HFF-Myc (cell line): ENCODE results near the gene PCDH15.

Experiments used
- DNase-seq: peaks from one replicate; pipeline ENCODE4 v3.0.0-alpha.2; 2011; ENCODE audit warnings: low read depth; ENCODE audit errors: extremely low read depth
- H3K4me3 ChIP-seq: replicated peaks from 2 replicates; pipeline ENCODE4 v1.5.1; 2011; ENCODE audit warnings: low read depth, mild to moderate bottlenecking, control low read depth, low read length
- CTCF ChIP-seq: IDR thresholded peaks from 2 replicates; pipeline ENCODE4 v1.5.1; 2012; ENCODE audit warnings: mild to moderate bottlenecking, low read depth, low read length, control low read depth; ENCODE audit errors: missing control alignments

PCDH15 gene

GRCh38 chr10:54470324-54470631 lies 330.8 kb downstream of the PCDH15 start:
- H3K4me3 ChIP-seq = no peak overlapping the region
- no peak for DNase-seq
- TF ChIP-seq CTCF = no peak

GRCh38 chr10:54469587-54470323 lies 331.3 kb downstream of the PCDH15 start:
- DNase-seq = no peak
- no peak overlapping the region for H3K4me3 ChIP-seq
- no peak for TF ChIP-seq CTCF

DNA sequence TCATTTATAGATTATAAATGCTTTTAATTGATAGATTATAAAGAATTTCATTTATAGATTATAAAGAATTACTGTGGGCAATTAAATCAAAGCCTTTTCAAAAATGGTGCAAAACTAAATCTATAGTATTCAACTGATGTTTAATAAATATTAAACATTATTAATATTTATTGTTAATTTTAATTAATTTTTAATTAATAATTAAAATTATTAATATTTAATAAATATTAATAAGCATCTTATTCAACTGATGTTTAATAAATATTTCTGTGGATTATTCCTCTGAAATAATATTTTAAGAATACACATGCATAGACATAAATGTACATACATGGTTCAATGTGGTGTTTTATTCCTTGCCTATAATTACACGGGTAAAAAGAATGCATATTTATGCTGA lies 346.8 kb downstream of the PCDH15 start:
- TF ChIP-seq CTCF = no peak
- H3K4me3 ChIP-seq = no peak overlapping the region
- no peak for DNase-seq

DNA sequence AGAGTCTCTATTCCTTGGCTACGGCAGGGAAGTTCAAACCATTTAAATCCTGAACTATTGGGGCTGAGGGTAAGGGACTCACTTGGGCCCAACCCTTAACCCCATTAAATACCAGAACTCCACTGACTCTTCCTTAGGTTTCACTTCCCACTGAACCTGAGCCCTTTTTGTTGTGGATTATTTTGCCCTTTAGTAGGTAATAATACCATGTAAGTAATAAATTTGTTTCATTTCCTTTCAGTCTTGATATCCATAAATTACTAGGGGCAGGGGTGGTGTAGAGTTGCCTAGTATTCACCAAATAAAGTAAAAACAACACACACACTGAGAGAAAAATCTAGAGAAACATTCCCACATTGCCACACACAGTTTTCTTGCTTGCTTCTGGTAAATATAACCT lies 352.0 kb downstream of the PCDH15 start:
- H3K4me3 ChIP-seq = no peak overlapping the region
- no peak for DNase-seq
- TF ChIP-seq CTCF = no peak

DNA sequence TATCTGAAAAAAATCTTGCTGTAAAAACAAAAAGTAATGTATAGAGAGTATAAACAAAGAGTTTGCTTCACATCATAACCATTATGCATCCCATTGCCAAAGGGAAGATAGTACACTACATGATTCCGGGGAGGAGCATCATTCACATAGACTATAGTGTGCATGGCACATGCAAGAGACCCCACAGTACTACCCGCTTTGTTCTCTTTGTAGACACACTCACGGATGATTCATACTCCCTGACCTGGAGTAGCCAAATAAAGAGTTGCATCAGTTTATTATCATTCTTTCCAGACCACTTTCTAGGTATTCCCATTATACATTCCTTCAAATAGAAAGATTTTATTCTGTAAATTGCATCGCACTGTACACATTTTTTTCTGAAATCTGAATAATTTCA lies 356.9 kb downstream of the PCDH15 start:
- H3K4me3 ChIP-seq = no peak overlapping the region
- TF ChIP-seq CTCF = no peak
- DNase-seq = no peak

- DNase-seq = no peak
- TF ChIP-seq CTCF = no peak
- no peak overlapping the region for H3K4me3 ChIP-seq
These were observed 359.8 kb downstream of the PCDH15 start for GRCh38 chr10:54441275-54441674.

GRCh38 chr10:54434782-54435181 lies 366.2 kb downstream of the PCDH15 start:
- H3K4me3 ChIP-seq = no peak overlapping the region
- TF ChIP-seq CTCF = no peak
- no peak for DNase-seq
